Stimulated activated naive CD8-positive, alpha-beta T cell treated with anti-CD3 and anti-CD28 coated beads, Interleukin-15, amount 100 ng/mL, for 72 hours (primary cell): ENCODE data around the gene TMEM79.
"Not testable (repeated sequence)": the region's sequence is repeated elsewhere in the genome, so short reads cannot be mapped to it uniquely, and the experiment has no call there.

Source experiments
- ATAC-seq: fragments of 150-1000 bp; cut with Tn5 transposase; 2 replicates; pipeline ENCODE4 v1.10.0; 2021; ENCODE audit warnings: mild to moderate bottlenecking, moderate library complexity
- DNase-seq, 2 donors: peaks; one replicate each; pipeline ENCODE4 v3.0.0; 2021 to 2022
- H3K27ac Mint-ChIP-seq, 2 donors: one replicate each; pipeline ENCODE4 v1.8.0; 2022; ENCODE audit warnings: mild to moderate bottlenecking in 2 of 2, mixed read lengths in 2 of 2, moderate library complexity in 2 of 2
- H3K27me3 Mint-ChIP-seq: one replicate; pipeline ENCODE4 v1.8.0; 2022; ENCODE audit warnings: mixed read lengths
- H3K4me1 Mint-ChIP-seq: one replicate; pipeline ENCODE4 v1.8.0; 2022; ENCODE audit warnings: mild to moderate bottlenecking, mixed read lengths
- H3K4me3 Mint-ChIP-seq, 2 donors: one replicate each; pipeline ENCODE4 v1.8.0; 2022; ENCODE audit warnings: mild to moderate bottlenecking in 2 of 2, mixed read lengths in 2 of 2, moderate library complexity in 1 of 2
- H3K9me3 Mint-ChIP-seq, 2 donors: one replicate each; pipeline ENCODE4 v1.8.0; 2022; ENCODE audit warnings: mixed read lengths in 2 of 2

The TMEM79 gene

GRCh38 chr1:156316909-156317308, 32.8 kb downstream of the TMEM79 start:
- ATAC-seq (no peak), DNase-seq (no peak)
- H3K4me1 Mint-ChIP-seq = no peaks in the 10 kb centered on the region
- H3K4me3 Mint-ChIP-seq = no peak overlapping the region
- no peak overlapping the region for H3K27ac Mint-ChIP-seq
- H3K27me3 Mint-ChIP-seq = no peaks in the 10 kb centered on the region
- no peaks in the 10 kb centered on the region for H3K9me3 Mint-ChIP-seq

GRCh38 chr1:156319664-156320063, 35.5 kb downstream of the TMEM79 start:
- Mint-ChIP-seq H3K4me3 (no peak overlapping the region), H3K27me3 (no peaks in the 10 kb centered on the region), H3K27ac (no peak overlapping the region), H3K4me1 (no peaks in the 10 kb centered on the region), H3K9me3 (no peaks in the 10 kb centered on the region)
- DNase-seq (peak in 1 of 2 donors; percentile 16), ATAC-seq (no peak)

- no peak for ATAC-seq
- no peaks in the 10 kb centered on the region for H3K9me3 Mint-ChIP-seq
- H3K4me1 Mint-ChIP-seq = no peaks in the 10 kb centered on the region
- DNase-seq = no peak
- no peaks in the 10 kb centered on the region for H3K27me3 Mint-ChIP-seq
- peak overlapping the region in 1 of 2 donors; percentile 25 for H3K27ac Mint-ChIP-seq
- H3K4me3 Mint-ChIP-seq = no peak overlapping the region
Observed at GRCh38 chr1:156320560-156320959, 36.4 kb downstream of the TMEM79 start.

GRCh38 chr1:156323179-156323578, 39.1 kb downstream of the TMEM79 start:
- H3K27me3 Mint-ChIP-seq, H3K9me3 Mint-ChIP-seq, H3K4me3 Mint-ChIP-seq, H3K4me1 Mint-ChIP-seq, H3K27ac Mint-ChIP-seq, DNase-seq, ATAC-seq: not testable (repeated sequence)

GRCh38 chr1:156336242-156336641, 52.1 kb downstream of the TMEM79 start:
- Mint-ChIP-seq H3K27ac (no peak overlapping the region), H3K4me1 (peaks cover 39% of the 10 kb centered on the region), H3K9me3 (no peaks in the 10 kb centered on the region), H3K4me3 (peak overlapping the region; percentile 96 to 98), H3K27me3 (no peaks in the 10 kb centered on the region)
- ATAC-seq (no peak), DNase-seq (no peak)

GRCh38 chr1:156337052-156337887, 53.1 kb downstream of the TMEM79 start:
- ATAC-seq = no peak
- H3K27ac Mint-ChIP-seq = peak overlapping the region; percentile 94 to 97
- H3K9me3 Mint-ChIP-seq = no peaks in the 10 kb centered on the region
- H3K27me3 Mint-ChIP-seq = no peaks in the 10 kb centered on the region
- H3K4me3 Mint-ChIP-seq = peak overlapping the region; percentile 96 to 98
- DNase-seq = no peak
- peaks cover 39% of the 10 kb centered on the region for H3K4me1 Mint-ChIP-seq

- H3K4me3 Mint-ChIP-seq = peak overlapping the region; percentile 96 to 98
- ATAC-seq (no peak), DNase-seq (no peak)
- H3K27me3 Mint-ChIP-seq = no peaks in the 10 kb centered on the region
- H3K4me1 Mint-ChIP-seq = peaks cover 39% of the 10 kb centered on the region
- no peaks in the 10 kb centered on the region for H3K9me3 Mint-ChIP-seq
- H3K27ac Mint-ChIP-seq = peak overlapping the region; percentile 94 to 97
Observed at GRCh38 chr1:156337888-156338179, 53.7 kb downstream of the TMEM79 start.

- DNase-seq = peak; percentile 100
- ATAC-seq = peak; percentile 96
- Mint-ChIP-seq H3K4me3 (peak within 1 kb of the TSS; percentile 96 to 98), H3K27me3 (no peaks in the 10 kb centered on the region), H3K27ac (peak within 1 kb of the TSS; percentile 94 to 97), H3K9me3 (no peaks in the 10 kb centered on the region), H3K4me1 (peaks cover 39% of the 10 kb centered on the region)
Observed at GRCh38 chr1:156338180-156338976, 54.3 kb downstream of the TMEM79 start, which contains the start of the genes CCT3 and TSACC. Gene CCT3, minus strand, starts transcription at chr1:156338292. Its CDS starts 108 bp downstream, at chr1:156338184. Gene TSACC, plus strand, starts transcription at chr1:156338526. Its CDS starts 1,232 bp downstream, at chr1:156339758.
